ENCODE measurements around the gene ITGB5. TPM values are rescaled to one million over a fixed set of nuclear protein-coding genes. Genes with fewer than 3 reads are reported as not detected.

Gene ITGB5
- total RNA-seq, 1 experiment from 2014 or later = 77.8 TPM

- no peak overlapping the region for H3K27ac ChIP-seq (ENCODE audit: low read depth, low read length)
- POLR2A ChIA-PET = no interaction called here
- H3K4me1 ChIP-seq (ENCODE audit: control insufficient read depth in 1 of 2, insufficient read depth in 2 of 2, low read length in 2 of 2) = peaks cover 0 to 4% of the 10 kb centered on the region in 2 experiments; a peak in 3 of 4 replicates
- BruUV-seq (replicated peaks) = no TSS peak
- no peaks in the 10 kb centered on the region for H3K36me3 ChIP-seq (ENCODE audit: control insufficient read depth in 1 of 2, insufficient read depth in 2 of 2, low read length in 2 of 2)
- intact Hi-C loops (cut with micrococcal nuclease) = no loop called here
- no peaks in the 10 kb centered on the region for H3K27me3 ChIP-seq (ENCODE audit: insufficient read depth, low read length)
- no peak overlapping the region for H3K9ac ChIP-seq (ENCODE audit: low read length)
- RAD21 ChIA-PET (ENCODE audit: low non-redundant PET in 1 of 2, low total read pairs in 2 of 2, uncharacterized antibody in 2 of 2, unreplicated experiment in 2 of 2) = no interaction called here
- no peak overlapping the region for H2AFZ ChIP-seq (ENCODE audit: low read depth, low read length, poor library complexity, severe bottlenecking)
- no peak for ATAC-seq
- CTCF ChIA-PET = interaction anchor here (1.4 to 2.6 kb wide), 2 partner anchors 109 to 135 kb away, joined by 4 to 9 read pairs; no protein-coding TSS in a partner anchor
- no peaks in the 10 kb centered on the region for H3K9me2 ChIP-seq (ENCODE audit: insufficient read depth)
- H3K4me2 ChIP-seq (ENCODE audit: low read length) = no peak overlapping the region
- H4K20me1 ChIP-seq (ENCODE audit: insufficient read depth) = no peaks in the 10 kb centered on the region
- TF ChIP-seq RAD21 (IDR thresholded peaks at IDR 0.05; ENCODE audit: low read depth) (no peak), SP1 (IDR thresholded peaks at IDR 0.05; ENCODE audit: low read depth) (no peak), ZBTB33 (IDR thresholded peaks at IDR 0.05; ENCODE audit: extremely low read depth, insufficient replicate concordance, low read length) (no peak), MAX (IDR thresholded peaks at IDR 0.05) (no peak), TCF7L2 (IDR thresholded peaks at IDR 0.05; ENCODE audit: borderline replicate concordance, extremely low read depth, insufficient read depth, insufficient read length) (no peak), SIN3A (IDR thresholded peaks at IDR 0.05; ENCODE audit: low read depth) (no peak), EZH2phosphoT487 (IDR thresholded peaks at IDR 0.05; ENCODE audit: borderline replicate concordance) (no peak), POLR2AphosphoS5 (IDR thresholded peaks at IDR 0.05; ENCODE audit: low read depth, low read length) (no peak), EGR1 (IDR thresholded peaks at IDR 0.05; ENCODE audit: low read depth) (no peak)
- no peaks in the 10 kb centered on the region for H3K9me3 ChIP-seq (ENCODE audit: control insufficient read depth in 1 of 2, insufficient read depth in 1 of 2, low read depth in 1 of 2, low read length in 2 of 2)
- H3K4me3 ChIP-seq (replicated peaks in 1 of 2; ENCODE audit: low read depth in 1 of 2, low read length in 2 of 2) = no peak overlapping the region
- no peaks in the 10 kb centered on the region for H3K79me2 ChIP-seq (ENCODE audit: insufficient read depth, low read length)
- DNase-seq (ENCODE audit: low read depth, low spot score) = no peak
Observed at GRCh38 chr3:124895756-124896155, 8.6 kb upstream of the ITGB5 start.
